Ovary (tissue), 9 donors: ENCODE measurements around the gene DNAI2. TPM values are rescaled to one million over a fixed set of nuclear protein-coding genes. Genes with fewer than 3 reads are reported as not detected.

Source experiments
- DNase-seq, 5 donors: peaks; one replicate each; pipeline ENCODE4 v3.0.0-alpha.2; 2019 to 2020
- H3K27ac ChIP-seq, 2 donors: fragments of 200-600 bp; one replicate each; pipeline versions ENCODE4 v1.5.1 to v1.8.0; 2019 to 2022
- H3K27me3 ChIP-seq: fragments of 200-600 bp; one replicate; pipeline ENCODE4 v1.8.0; 2022
- H3K36me3 ChIP-seq: fragments of 200-600 bp; sonication (generic); one replicate; pipeline ENCODE4 v1.5.1; 2019
- H3K4me1 ChIP-seq: one replicate; pipeline ENCODE4 v1.8.1; 2013; ENCODE audit warnings: mild to moderate bottlenecking, moderate library complexity; ENCODE audit not compliant: insufficient read depth
- H3K4me3 ChIP-seq: fragments of 200-600 bp; sonication (generic); one replicate; pipeline ENCODE4 v1.5.1; 2017
- H3K9me3 ChIP-seq, 2 donors: fragments of 200-600 bp in 1 of 2; sonication (generic) in 1 of 2; one replicate each; pipeline versions ENCODE4 v1.5.1 to v1.8.1; 2013 to 2019; ENCODE audit warnings: mild to moderate bottlenecking in 1 of 2, moderate library complexity in 1 of 2
- EP300 ChIP-seq: sonication (generic); formaldehyde crosslinking; IDR thresholded peaks from one replicate; pipeline ENCODE4 v1.6.1; 2017; ENCODE audit warnings: antibody characterized with exemption
- POLR2A ChIP-seq: fragments of 450-650 bp; IDR thresholded peaks from one replicate; pipeline ENCODE4 v1.6.1; 2017; ENCODE audit warnings: antibody characterized with exemption, mild to moderate bottlenecking, moderate library complexity
- WGBS, 3 donors: extraction: QIAGEN DNeasy Blood & Tissue Kit in 1 of 3; methylation state at CpG; one replicate each; pipeline versions ENCODE4 v1.1.5 to v1.1.7; 2013 to 2017; 5-methylcytosine and 5-hydroxymethylcytosine counted together
- intact Hi-C, 4 donors: fragments of 100-400 bp; cut with DNase I; formaldehyde crosslinking; loops; one replicate each; pipeline versions ENCODE4 v1.11.0 to v1.15.1; 2022 to 2023
- polyA plus RNA-seq, 2 donors: library from polyadenylated mRNA; stranded (reverse); fragments of 200-250 nt in 1 of 2; fragments of 350-450 nt in 1 of 2; fragmentation: Illumina TruSeq in 1 of 2; extraction: RNeasy Lipid Tissue Mini Kit (QIAGEN cat#74804) in 1 of 2; gene quantifications; one replicate each; pipeline ENCODE4 v1.2.3, GENCODE V29; 2013 to 2014
- total RNA-seq, 7 donors: library from RNA; depleted of rRNA in 2 of 7; stranded (reverse); fragments of >200 nt in 2 of 7; fragmentation: NEBNext Ultra II Directional in 3 of 7; extraction: Animal tissue kit (Norgen Biotek cat#: 25700) in 3 of 7; gene quantifications; one replicate each; pipeline versions ENCODE4 v1.1.0 to v1.2.4, GENCODE V29; 2016 to 2023
- TF ChIP-seq, protein P1 (sequence below), 3 donors: fragments of 450-650 bp in 2 of 3; fragments of 200-600 bp in 1 of 3; IDR thresholded peaks; one replicate each; pipeline versions ENCODE4 v1.5.1 to v1.8.0; 2016 to 2022; ENCODE audit warnings: antibody characterized with exemption in 3 of 3, mild to moderate bottlenecking in 1 of 3
- donor health status: DM: no; HTN: no; CAD: no; lungs with moderate emphysema.
- donor health status: DM: no; HTN: no; CAD: no.
- donor health status: Bipolar disorder and iron deficiency.
- donor health status: DM: yes; HTN: yes; CAD: no.
- donor health status: DM: no; HTN: no; CAD: no.
- donor health status: DM: yes; HTN: yes; CAD: no.

Gene DNAI2
- total and polyA plus RNA-seq, 9 donors = 0.07 to 12.2 (median 0.66) TPM; not detected in 3

DNA sequence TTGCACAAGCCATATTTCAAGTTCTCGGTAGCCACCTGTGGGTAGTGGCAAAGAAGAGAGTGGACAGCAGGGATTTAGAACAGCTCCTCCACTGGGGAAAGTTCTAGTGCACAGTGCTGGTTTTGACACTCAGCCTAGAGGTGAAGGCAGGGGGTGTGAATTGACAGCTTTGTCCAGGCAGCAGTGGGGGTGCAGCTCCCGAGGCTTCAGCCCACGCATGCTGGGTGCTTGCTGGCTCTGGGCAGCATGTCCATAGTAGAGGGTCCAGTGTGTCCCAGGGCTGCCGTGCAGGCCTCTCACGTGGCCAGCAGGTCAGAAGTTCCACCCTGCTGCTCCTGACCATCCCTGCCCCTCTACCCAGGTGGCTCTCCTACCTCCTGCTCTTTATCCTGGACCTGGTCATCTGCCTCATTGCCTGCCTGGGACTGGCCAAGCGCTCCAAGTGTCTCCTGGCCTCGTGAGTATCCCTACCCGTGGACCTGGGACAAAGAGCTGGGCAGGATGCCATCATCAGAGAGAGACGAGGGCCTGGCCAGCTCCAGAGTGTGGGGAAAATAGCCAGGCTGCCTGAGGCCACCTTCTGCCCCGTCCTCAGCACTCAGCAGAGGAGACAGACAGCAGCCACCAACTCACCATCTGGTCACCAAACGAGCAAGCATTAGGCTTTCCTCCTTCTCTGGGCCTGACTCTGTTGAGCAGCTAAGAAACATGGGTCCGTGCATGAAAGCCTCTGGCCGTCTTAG, 30.9 kb upstream of the DNAI2 start:
- Histone ChIP-seq H3K27me3 (no peaks in the 10 kb centered on the region), H3K4me3 (no peak overlapping the region), H3K4me1 (peaks cover 5% of the 10 kb centered on the region), H3K36me3 (no peaks in the 10 kb centered on the region), H3K27ac (no peak overlapping the region), H3K9me3 (no peaks in the 10 kb centered on the region)
- TF ChIP-seq, protein P1, sequence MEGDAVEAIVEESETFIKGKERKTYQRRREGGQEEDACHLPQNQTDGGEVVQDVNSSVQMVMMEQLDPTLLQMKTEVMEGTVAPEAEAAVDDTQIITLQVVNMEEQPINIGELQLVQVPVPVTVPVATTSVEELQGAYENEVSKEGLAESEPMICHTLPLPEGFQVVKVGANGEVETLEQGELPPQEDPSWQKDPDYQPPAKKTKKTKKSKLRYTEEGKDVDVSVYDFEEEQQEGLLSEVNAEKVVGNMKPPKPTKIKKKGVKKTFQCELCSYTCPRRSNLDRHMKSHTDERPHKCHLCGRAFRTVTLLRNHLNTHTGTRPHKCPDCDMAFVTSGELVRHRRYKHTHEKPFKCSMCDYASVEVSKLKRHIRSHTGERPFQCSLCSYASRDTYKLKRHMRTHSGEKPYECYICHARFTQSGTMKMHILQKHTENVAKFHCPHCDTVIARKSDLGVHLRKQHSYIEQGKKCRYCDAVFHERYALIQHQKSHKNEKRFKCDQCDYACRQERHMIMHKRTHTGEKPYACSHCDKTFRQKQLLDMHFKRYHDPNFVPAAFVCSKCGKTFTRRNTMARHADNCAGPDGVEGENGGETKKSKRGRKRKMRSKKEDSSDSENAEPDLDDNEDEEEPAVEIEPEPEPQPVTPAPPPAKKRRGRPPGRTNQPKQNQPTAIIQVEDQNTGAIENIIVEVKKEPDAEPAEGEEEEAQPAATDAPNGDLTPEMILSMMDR (IDR thresholded peaks at IDR 0.05) = no peak
- TF ChIP-seq EP300 (no peak), POLR2A (no peak)
- no peak for DNase-seq
- intact Hi-C loops = no loop called here
- WGBS, 3 donors = 77 to 85% (median 85%) methylated on average over 13 of the region's 13 CpGs

DNA sequence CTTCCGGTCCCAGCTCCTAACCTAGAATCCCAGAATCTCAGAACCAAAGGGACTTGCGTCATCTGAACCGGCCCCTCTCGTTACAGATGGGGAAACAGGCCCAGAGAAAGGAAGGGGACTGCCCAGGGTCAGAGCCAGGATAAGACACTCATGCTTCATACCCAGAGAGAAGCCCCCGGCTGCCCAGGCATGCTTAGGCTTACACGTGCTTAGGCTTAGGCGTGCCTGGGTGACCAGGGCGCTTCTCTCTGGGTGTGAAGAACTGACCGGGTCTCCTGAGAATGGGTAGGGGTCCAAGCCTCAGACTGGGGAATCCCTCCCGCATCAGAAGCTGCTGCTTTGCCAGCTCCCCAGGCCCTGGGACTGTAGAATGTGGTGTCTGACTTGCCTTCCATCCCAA, 29.9 kb upstream of the DNAI2 start:
- H3K4me3 ChIP-seq = no peak overlapping the region
- peaks cover 5% of the 10 kb centered on the region for H3K4me1 ChIP-seq
- TF ChIP-seq EP300 (no peak), POLR2A (no peak)
- TF ChIP-seq, protein P1 (IDR thresholded peaks at IDR 0.05) = no peak
- H3K36me3 ChIP-seq = no peaks in the 10 kb centered on the region
- no peak overlapping the region for H3K27ac ChIP-seq
- H3K27me3 ChIP-seq = no peaks in the 10 kb centered on the region
- WGBS, 3 donors = 86 to 93% (median 92%) methylated on average over 10 of the region's 10 CpGs
- H3K9me3 ChIP-seq = no peaks in the 10 kb centered on the region
- DNase-seq = no peak
- intact Hi-C loops = no loop called here

DNA sequence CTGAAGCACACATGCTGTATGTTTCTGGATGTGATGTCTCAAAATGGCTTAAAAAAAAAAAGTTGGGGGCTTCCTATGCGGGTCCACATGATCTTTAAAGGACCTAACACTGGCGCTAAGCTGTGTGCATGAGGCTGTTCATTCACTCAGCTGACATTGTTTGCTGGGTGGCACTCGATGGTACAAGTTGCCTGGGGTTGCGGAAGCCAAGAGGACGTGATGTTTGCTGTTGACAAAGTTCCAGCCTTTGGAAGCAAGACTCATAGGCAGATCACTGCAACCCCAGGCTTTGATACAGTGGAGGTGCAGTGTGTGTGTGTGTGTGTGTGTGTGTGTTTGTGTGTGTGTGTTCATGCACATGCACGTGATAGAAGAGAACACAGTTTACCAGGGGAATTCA, 29.5 kb upstream of the DNAI2 start:
- Histone ChIP-seq H3K4me1 (peaks cover 5% of the 10 kb centered on the region), H3K27ac (no peak overlapping the region), H3K36me3 (no peaks in the 10 kb centered on the region), H3K27me3 (no peaks in the 10 kb centered on the region), H3K9me3 (no peaks in the 10 kb centered on the region), H3K4me3 (no peak overlapping the region)
- intact Hi-C loops = no loop called here
- no peak for DNase-seq
- WGBS, 3 donors = 87 to 90% (median 89%) methylated on average over 6 of the region's 6 CpGs
- TF ChIP-seq EP300 (no peak), POLR2A (no peak)
- TF ChIP-seq, protein P1 (IDR thresholded peaks at IDR 0.05) = no peak

DNA sequence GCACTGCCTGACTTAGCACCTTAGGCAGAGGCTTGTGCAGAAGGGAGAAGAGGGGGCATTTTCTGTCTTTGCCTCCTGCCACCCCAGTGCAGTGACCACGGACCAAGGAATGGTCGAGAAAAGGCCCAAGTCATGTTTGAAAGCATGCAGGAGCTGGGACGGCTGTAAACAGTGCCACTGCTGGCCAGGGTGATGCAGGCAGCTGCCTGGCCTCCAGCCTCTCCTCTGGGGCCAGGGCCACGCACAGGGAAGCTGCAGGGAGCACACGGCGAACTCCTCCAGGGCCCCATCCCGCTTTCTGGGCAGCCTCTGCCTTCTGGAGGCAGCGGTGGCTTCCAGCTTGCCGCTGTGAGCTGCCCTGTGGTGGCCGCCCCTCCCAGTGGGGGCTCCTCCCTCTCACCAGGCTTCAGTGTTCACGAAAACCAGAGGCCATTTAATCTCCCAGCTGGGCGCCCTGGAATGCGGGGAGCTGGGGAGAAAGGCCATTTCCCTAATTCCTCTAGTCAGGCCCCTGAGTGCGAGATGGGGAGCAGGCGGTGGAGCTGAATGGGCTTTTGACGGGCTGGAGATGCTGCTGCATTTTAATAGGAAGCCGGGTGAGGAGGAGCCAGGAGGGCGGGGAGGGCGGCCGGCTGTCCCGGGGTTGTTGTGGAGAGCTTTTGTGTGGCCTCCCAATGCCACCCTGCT, 28.7 kb upstream of the DNAI2 start:
- DNase-seq = no peak
- no peak overlapping the region for H3K27ac ChIP-seq
- H3K4me1 ChIP-seq = peaks cover 5% of the 10 kb centered on the region

More for the DNA sequence above, 28.7 kb upstream of the DNAI2 start:
- 79 to 89% (median 88%) methylated on average over 21 of the region's 21 CpGs for WGBS, 3 donors
- no peaks in the 10 kb centered on the region for H3K36me3 ChIP-seq
- H3K27me3 ChIP-seq = no peaks in the 10 kb centered on the region
- TF ChIP-seq, protein P1 (IDR thresholded peaks at IDR 0.05) = no peak
- TF ChIP-seq POLR2A = no peak
- no peak for TF ChIP-seq EP300
- H3K9me3 ChIP-seq = no peaks in the 10 kb centered on the region
- H3K4me3 ChIP-seq = no peak overlapping the region
- intact Hi-C loops = no loop called here
